BE2C (cell line): ENCODE results near the gene TKT.
"Not testable (repeated sequence)": the region's sequence is repeated elsewhere in the genome, so short reads cannot be mapped to it uniquely, and the experiment has no call there.

Experiments
- DNase-seq: peaks from one replicate; pipeline ENCODE4 v3.0.0-alpha.2; 2020
- H3K27me3 ChIP-seq: fragments of 250-450 bp; sonication (Bioruptor Pico); 2 replicates; pipeline ENCODE4 v1.5.1; 2020; ENCODE audit warnings: mild to moderate bottlenecking
- H3K36me3 ChIP-seq: fragments of 250-450 bp; sonication (Bioruptor Pico); 2 replicates; pipeline ENCODE4 v1.5.1; 2020; ENCODE audit warnings: mild to moderate bottlenecking
- H3K4me1 ChIP-seq: fragments of 250-450 bp; sonication (Bioruptor Pico); 2 replicates; pipeline ENCODE4 v1.5.1; 2020
- H3K4me3 ChIP-seq: 2 replicates; pipeline ENCODE4 v1.5.1; 2011; ENCODE audit warnings: low read depth, low read length
- H3K9me3 ChIP-seq: fragments of 250-450 bp; sonication (Bioruptor Pico); 2 replicates; pipeline ENCODE4 v1.5.1; 2020
- CTCF ChIP-seq: IDR thresholded peaks from 2 replicates; pipeline ENCODE4 v1.5.1; 2012; ENCODE audit warnings: mild to moderate bottlenecking, low read depth, low read length

Gene TKT

DNA sequence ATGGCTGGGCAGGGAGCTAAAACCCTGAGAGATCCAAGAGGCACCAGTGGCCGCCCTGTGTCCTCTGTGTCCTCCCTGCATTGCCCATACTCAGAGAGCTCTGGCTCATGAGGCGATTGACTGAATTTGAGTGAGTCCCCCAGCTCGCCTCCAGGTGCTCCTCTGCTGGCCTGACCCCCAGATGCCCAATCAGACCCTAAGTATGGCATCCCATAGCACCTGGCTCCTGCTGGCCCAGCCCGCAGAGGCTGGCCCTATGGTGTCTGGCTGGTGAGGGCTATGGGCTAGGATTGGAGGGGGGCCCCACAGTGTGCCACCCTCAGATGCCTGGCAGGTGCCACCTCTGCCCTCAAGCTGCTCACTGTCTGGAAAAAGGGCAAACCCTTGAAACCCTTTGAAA, 1.6 kb upstream of the TKT start:
- Histone ChIP-seq H3K36me3 (peaks cover 9% of the 10 kb centered on the region; the same call in 1 of the 2 replicates), H3K4me1 (peaks cover 8% of the 10 kb centered on the region; the same call in 1 of the 2 replicates), H3K9me3 (no peaks in the 10 kb centered on the region), H3K27me3 (no peaks in the 10 kb centered on the region), H3K4me3 (no peak overlapping the region)
- no peak for TF ChIP-seq CTCF
- DNase-seq, result no peak

DNA sequence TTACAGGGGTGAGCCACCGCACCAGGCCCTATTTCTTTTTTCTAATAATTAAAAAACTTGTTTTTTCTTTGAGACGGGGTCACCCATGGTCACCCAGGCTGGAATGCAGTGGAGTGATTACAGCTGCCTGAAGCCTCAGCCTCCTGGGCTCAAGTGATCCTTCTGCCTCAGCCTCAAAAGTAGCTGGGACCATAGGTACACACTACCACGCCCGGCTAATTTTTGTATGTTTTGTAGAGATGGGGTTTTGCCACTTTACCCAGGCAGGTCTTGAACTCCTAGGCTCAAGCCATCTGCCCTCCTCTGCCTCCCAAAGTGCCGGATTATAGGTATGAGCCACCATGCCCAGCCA, 858 bp upstream of the TKT start:
- no peaks in the 10 kb centered on the region for H3K9me3 ChIP-seq
- H3K36me3 ChIP-seq, result peaks cover 9% of the 10 kb centered on the region; the same call in 1 of the 2 replicates
- no peaks in the 10 kb centered on the region for H3K27me3 ChIP-seq
- no peak overlapping the region for H3K4me3 ChIP-seq
- TF ChIP-seq CTCF, result no peak
- DNase-seq, result no peak
- H3K4me1 ChIP-seq, result peaks cover 8% of the 10 kb centered on the region; the same call in 1 of the 2 replicates

DNA sequence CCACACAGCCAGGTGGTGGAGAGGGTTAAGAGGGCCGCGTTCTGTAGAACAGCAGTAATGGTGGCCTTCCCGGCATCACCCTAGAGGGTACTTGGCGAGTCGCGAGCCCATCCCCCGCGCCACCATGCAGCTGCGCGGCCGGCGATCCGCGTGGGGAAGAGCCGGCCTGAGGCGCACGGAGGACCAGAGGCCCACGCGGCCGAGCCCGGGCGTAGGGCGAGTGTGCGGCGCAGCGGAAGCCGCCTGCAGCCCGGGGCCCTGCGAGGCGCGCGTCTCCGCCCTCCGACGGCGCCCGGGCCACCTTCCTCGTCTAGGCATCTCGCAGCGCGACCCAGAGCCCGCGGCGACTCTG, 423 bp downstream of the TKT start:
- Histone ChIP-seq H3K4me3 (peak overlapping the region; percentile 86), H3K36me3 (peaks cover 9% of the 10 kb centered on the region; the same call in 1 of the 2 replicates), H3K9me3 (no peaks in the 10 kb centered on the region), H3K27me3 (no peaks in the 10 kb centered on the region), H3K4me1 (peaks cover 8% of the 10 kb centered on the region; the same call in 1 of the 2 replicates)
- no peak for DNase-seq
- TF ChIP-seq CTCF, result no peak

GRCh38 chr3:53254509-53255422, 1.1 kb downstream of the TKT start:
- Histone ChIP-seq H3K36me3 (peaks cover 9% of the 10 kb centered on the region; the same call in 1 of the 2 replicates), H3K27me3 (no peaks in the 10 kb centered on the region), H3K4me3 (peak overlapping the region; percentile 86), H3K4me1 (peaks cover 5% of the 10 kb centered on the region; the same call in 1 of the 2 replicates), H3K9me3 (no peaks in the 10 kb centered on the region)
- no peak for TF ChIP-seq CTCF
- peak; percentile 52 for DNase-seq

GRCh38 chr3:53253707-53254508, 1.9 kb downstream of the TKT start:
- Histone ChIP-seq H3K4me1 (no peaks in the 10 kb centered on the region), H3K36me3 (peaks cover 9% of the 10 kb centered on the region; the same call in 1 of the 2 replicates), H3K4me3 (peak overlapping the region; percentile 86), H3K27me3 (no peaks in the 10 kb centered on the region), H3K9me3 (no peaks in the 10 kb centered on the region)
- no peak for DNase-seq
- no peak for TF ChIP-seq CTCF

- not testable (repeated sequence) for DNase-seq, H3K4me3 ChIP-seq
Observed at GRCh38 chr3:53252947-53253322, 2.9 kb downstream of the TKT start.

More at GRCh38 chr3:53252947-53253322, 2.9 kb downstream of the TKT start:
- H3K4me1 ChIP-seq, H3K9me3 ChIP-seq, H3K36me3 ChIP-seq, H3K27me3 ChIP-seq: not testable (repeated sequence)
